ENCODE measurements around the gene AMH.
A peak's percentile ranks its signal among the peaks of the same experiment; 100 is the strongest.

AMH gene

GRCh38 chr19:2221918-2222317 lies 27.2 kb upstream of the AMH start:
- no peak for DNase-seq

DNA sequence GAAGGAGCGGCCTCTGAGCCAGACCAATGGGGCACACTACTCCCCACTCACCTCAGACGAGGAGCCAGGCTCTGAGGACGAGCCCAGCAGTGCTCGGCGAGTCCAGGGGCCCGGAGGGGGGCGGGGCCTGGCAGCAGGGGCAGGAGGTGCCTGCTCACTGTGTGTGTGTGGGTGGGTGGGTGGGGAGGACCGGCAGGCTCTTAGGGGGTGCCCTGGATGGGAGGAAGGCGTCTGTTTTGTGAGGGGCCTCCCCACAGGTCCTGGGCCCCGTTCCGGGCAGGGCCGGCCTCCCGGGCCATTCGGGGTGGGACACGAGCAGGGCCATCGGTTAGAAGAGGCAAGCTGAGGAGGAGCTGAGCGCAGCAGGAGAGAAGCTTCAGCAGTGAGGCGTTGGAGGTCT lies 25.7 kb upstream of the AMH start:
- no peak for DNase-seq

DNA sequence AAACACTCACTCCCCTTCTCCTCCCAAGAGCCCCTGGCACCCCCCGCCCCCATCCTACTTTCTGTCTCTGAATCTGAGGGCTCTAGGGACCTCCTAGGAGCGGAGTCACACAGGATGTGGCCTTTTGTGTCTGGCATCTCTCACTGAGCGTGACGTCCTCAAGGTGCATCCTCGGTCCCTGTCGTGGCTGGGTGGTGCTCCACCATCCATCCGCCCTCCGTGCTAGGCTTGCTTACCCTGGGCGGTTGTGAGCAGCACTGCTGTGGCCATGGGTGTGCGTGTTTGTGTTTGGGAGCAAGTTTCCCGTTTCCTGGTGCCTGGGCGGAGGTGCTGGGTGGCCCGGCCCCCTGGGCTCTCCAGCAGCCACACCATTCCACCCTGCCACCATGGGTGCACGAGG lies 25.2 kb upstream of the AMH start:
- no peak for DNase-seq

- DNase-seq = no peak
Measured at GRCh38 chr19:2224754-2225349, 24.3 kb upstream of the AMH start.

- DNase-seq = no peak
Measured at GRCh38 chr19:2225415-2226050, 23.6 kb upstream of the AMH start.

- no peak for DNase-seq
Measured at GRCh38 chr19:2226051-2226839, 22.9 kb upstream of the AMH start.

DNA sequence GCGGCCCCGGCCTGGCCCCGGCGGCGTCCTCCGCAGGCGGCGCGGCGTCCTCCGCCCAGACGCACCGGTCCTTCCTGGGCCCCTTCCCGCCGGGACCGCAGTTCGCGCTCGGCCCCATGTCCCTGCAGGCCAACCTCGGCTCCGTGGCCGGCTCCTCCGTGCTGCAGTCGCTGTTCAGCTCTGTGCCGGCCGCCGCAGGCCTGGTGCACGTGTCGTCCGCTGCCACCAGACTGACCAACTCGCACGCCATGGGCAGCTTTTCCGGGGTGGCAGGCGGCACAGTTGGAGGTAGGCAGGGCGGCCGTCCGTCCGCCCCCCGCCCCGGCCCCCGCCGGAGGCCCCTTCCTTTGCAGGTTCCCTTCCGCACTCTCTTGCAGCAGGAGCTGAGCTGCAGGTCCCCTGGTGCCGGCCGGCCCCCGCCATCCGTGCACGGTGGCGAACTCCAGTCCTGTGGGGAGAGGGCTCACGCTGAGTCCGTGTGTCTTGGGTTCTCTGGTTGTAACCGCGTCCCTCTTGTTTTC lies 22.2 kb upstream of the AMH start:
- no peak for DNase-seq

- no peak for DNase-seq
Measured at GRCh38 chr19:2227415-2228156, 21.5 kb upstream of the AMH start.

DNA sequence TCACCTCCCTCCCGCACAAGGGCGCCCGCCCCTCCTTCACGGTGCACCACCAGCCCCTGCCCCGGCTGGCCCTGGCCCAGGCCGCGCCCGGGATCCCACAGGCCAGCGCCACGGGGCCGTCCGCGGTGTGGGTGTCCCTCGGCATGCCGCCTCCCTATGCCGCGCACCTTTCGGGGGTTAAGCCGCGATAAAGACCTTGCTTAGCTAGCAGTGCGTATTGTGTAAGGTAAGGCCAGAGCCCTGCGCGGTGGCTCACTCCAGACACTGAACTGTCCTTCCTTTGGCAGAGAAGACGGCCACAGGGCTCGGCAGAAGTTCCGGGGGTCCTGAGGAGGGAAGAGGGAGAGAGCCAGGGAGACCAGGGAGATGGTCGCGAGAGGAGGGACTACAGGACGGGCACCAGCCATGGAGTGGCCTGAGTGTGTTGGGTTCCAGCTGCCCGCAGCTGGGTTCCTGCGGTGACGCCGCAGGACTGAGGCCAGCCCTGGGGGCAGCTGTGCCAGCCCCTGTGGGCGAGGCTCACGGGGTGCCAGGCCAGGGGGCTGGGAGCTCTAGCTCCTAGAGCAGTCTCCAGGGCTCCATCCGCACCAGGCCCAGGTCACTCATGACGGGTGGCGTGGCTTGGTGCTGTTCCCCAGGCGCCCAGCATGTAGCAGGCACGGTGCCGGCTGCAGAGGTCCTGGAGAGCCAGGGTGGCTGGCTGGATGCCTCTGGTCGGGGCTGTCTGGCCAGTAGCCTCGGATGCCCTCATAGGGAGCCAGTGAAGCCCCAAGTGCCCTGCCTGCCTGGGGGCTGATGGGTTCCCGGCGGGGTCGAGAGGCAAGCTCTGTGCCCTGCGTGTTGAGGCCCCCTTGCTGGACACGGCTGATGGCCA lies 20.7 kb upstream of the AMH start:
- no peak for DNase-seq

GRCh38 chr19:2229103-2230032 lies 19.8 kb upstream of the AMH start:
- DNase-seq = no peak

GRCh38 chr19:2230033-2230531 lies 19.0 kb upstream of the AMH start:
- DNase-seq = no peak

DNA sequence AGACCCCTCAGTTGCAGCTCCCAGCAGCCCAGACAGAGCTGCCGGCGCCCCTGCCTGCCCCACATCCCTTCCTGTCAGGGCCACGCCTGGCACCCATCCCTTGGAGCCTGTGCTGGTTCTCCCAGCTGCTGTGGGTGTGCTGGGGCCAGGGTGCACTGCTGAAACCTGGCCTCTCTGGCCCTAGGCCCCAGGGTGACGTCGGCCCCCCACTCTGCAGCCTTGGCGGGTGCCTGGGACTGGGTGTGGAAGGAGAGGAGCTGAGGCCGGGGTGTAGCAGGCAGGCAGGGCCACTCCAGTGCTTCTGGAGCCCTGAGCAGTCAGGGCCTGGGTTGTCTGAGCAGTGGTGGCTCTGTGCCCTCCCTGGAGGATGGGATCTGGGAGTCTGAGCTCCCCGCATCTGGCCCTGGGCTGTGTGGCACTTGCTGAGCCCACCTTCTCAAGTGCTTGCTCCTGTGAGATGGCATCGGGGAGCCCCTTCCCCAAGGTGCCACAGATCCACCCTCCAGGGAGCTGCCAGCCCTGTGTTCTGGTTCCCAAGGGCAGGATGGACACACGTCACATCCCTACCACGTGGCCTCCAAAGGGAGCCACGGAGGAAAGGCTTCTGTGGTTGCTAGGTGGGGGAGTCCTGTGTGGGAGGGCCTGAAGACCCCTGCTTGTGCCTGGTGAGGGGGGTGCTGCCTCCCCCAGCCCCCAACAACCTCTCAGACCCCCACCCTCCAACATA lies 18.2 kb upstream of the AMH start:
- DNase-seq = no peak

- DNase-seq = no peak
Measured at GRCh38 chr19:2231621-2232221, 17.4 kb upstream of the AMH start.

- DNase-seq = no peak
Measured at GRCh38 chr19:2232286-2233151, 16.6 kb upstream of the AMH start.

GRCh38 chr19:2233601-2234280 lies 15.4 kb upstream of the AMH start:
- DNase-seq = no peak

GRCh38 chr19:2234996-2235380 lies 14.1 kb upstream of the AMH start:
- no peak for DNase-seq

- DNase-seq = peak; percentile 72
Measured at GRCh38 chr19:2235381-2236063, 13.6 kb upstream of the AMH start.

- DNase-seq = no peak
Measured at GRCh38 chr19:2236064-2236313, 13.1 kb upstream of the AMH start.

Measured in NCI-H1092 (cell line).